NOMO-1 treated with DMSO at 0.1 percent for 48 hours (cell line): ENCODE data around the gene FNDC8.
A peak's percentile ranks its signal among the peaks of the same experiment; 100 is the strongest.
"Not testable (repeated sequence)": the region's sequence is repeated elsewhere in the genome, so short reads cannot be mapped to it uniquely, and the experiment has no call there.

Experiments
- DNase-seq: peaks from one replicate; lab custom pipeline; 2025; ENCODE audit not compliant: unreplicated experiment; lab: John Stamatoyannopoulos, UW

The FNDC8 gene

GRCh38 chr17:35167666-35168065 lies 46.3 kb downstream of the FNDC8 start:
- no peak for DNase-seq

- DNase-seq: no peak
Measured at GRCh38 chr17:35169835-35170363, 48.5 kb downstream of the FNDC8 start.

GRCh38 chr17:35170968-35171771 lies 49.8 kb downstream of the FNDC8 start:
- peak; percentile 41 for DNase-seq

GRCh38 chr17:35171834-35172233 lies 50.4 kb downstream of the FNDC8 start:
- DNase-seq: no peak

GRCh38 chr17:35172321-35172720 lies 50.9 kb downstream of the FNDC8 start:
- not testable (repeated sequence) for DNase-seq

GRCh38 chr17:35174835-35175334 lies 53.5 kb downstream of the FNDC8 start:
- no peak for DNase-seq

GRCh38 chr17:35175638-35176415 lies 54.4 kb downstream of the FNDC8 start:
- DNase-seq: no peak

- no peak for DNase-seq
Measured at GRCh38 chr17:35176897-35177296, 55.5 kb downstream of the FNDC8 start.

- DNase-seq: not testable (repeated sequence)
Measured at GRCh38 chr17:35179379-35179778, 58.0 kb downstream of the FNDC8 start.
